Chondrocyte (in vitro differentiated cells): Measurements from ENCODE around the gene TBL3. TPM values are rescaled to one million over a fixed set of nuclear protein-coding genes. Genes with fewer than 3 reads are reported as not detected.
A peak's percentile ranks its signal among the peaks of the same experiment; 100 is the strongest.

ENCODE experiments used
- DNase-seq: peaks from one replicate; pipeline ENCODE4 v3.0.0; 2021; ENCODE audit warnings: mixed read lengths, low spot score
- H3K27ac Mint-ChIP-seq: one replicate; pipeline ENCODE4 v1.8.0; 2021; ENCODE audit warnings: mild to moderate bottlenecking, moderate library complexity, mixed read lengths; ENCODE audit not compliant: unreplicated experiment
- H3K27me3 Mint-ChIP-seq: 2 replicates; pipeline ENCODE4 v1.8.0; 2021; ENCODE audit warnings: low read depth, mixed read lengths
- H3K36me3 Mint-ChIP-seq: 2 replicates; pipeline ENCODE4 v1.8.0; 2021; ENCODE audit warnings: low read depth, mixed read lengths
- H3K4me1 Mint-ChIP-seq: 2 replicates; pipeline ENCODE4 v1.8.0; 2021; ENCODE audit warnings: low read depth, mild to moderate bottlenecking, mixed read lengths
- H3K4me3 Mint-ChIP-seq: one replicate; pipeline ENCODE4 v1.8.0; 2021; ENCODE audit warnings: mild to moderate bottlenecking, moderate library complexity, mixed read lengths; ENCODE audit not compliant: unreplicated experiment
- H3K9me3 Mint-ChIP-seq: 2 replicates; pipeline ENCODE4 v1.8.0; 2021; ENCODE audit warnings: low read depth, mixed read lengths
- total RNA-seq: library from RNA; stranded (reverse); gene quantifications from 3 replicates; pipeline ENCODE4 v1.2.1, GENCODE V29; 2021
- TF ChIP-seq, protein P1 (sequence below): fragments of 200-600 bp; sonication (generic); IDR thresholded peaks from 2 replicates; pipeline ENCODE4 v1.5.0; 2021; ENCODE audit warnings: antibody characterized with exemption, mild to moderate bottlenecking, moderate library complexity

The TBL3 gene
- total RNA-seq, 1 donor from 2014 or later: 21.6 TPM

DNA sequence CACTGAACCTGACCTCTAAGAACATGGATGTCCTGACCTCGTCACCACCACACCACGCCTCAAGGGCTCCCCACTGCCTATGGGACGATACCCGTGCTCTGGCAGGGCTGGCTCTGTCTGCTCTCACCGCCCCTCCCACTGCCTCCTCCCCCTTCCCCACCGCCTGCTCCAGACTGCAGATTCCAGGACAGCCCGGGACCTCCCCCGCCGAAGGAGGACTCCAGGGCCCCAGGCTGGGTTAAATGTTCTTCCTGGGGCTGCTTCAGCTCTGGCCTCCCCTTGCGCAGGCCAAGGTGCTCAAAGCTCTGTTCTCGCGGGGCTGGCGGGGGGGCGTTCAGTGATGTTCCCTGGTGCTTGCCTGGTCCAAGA is 50.9 kb downstream of the TBL3 start:
- Mint-ChIP-seq H3K4me3 (peak overlapping the region; percentile 71), H3K27ac (peak overlapping the region; percentile 41), H3K4me1 (peaks cover 25% of the 10 kb centered on the region), H3K36me3 (no peaks in the 10 kb centered on the region), H3K9me3 (no peaks in the 10 kb centered on the region), H3K27me3 (peaks cover 13% of the 10 kb centered on the region)
- TF ChIP-seq, protein P1, sequence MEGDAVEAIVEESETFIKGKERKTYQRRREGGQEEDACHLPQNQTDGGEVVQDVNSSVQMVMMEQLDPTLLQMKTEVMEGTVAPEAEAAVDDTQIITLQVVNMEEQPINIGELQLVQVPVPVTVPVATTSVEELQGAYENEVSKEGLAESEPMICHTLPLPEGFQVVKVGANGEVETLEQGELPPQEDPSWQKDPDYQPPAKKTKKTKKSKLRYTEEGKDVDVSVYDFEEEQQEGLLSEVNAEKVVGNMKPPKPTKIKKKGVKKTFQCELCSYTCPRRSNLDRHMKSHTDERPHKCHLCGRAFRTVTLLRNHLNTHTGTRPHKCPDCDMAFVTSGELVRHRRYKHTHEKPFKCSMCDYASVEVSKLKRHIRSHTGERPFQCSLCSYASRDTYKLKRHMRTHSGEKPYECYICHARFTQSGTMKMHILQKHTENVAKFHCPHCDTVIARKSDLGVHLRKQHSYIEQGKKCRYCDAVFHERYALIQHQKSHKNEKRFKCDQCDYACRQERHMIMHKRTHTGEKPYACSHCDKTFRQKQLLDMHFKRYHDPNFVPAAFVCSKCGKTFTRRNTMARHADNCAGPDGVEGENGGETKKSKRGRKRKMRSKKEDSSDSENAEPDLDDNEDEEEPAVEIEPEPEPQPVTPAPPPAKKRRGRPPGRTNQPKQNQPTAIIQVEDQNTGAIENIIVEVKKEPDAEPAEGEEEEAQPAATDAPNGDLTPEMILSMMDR: no peak
- DNase-seq: no peak

DNA sequence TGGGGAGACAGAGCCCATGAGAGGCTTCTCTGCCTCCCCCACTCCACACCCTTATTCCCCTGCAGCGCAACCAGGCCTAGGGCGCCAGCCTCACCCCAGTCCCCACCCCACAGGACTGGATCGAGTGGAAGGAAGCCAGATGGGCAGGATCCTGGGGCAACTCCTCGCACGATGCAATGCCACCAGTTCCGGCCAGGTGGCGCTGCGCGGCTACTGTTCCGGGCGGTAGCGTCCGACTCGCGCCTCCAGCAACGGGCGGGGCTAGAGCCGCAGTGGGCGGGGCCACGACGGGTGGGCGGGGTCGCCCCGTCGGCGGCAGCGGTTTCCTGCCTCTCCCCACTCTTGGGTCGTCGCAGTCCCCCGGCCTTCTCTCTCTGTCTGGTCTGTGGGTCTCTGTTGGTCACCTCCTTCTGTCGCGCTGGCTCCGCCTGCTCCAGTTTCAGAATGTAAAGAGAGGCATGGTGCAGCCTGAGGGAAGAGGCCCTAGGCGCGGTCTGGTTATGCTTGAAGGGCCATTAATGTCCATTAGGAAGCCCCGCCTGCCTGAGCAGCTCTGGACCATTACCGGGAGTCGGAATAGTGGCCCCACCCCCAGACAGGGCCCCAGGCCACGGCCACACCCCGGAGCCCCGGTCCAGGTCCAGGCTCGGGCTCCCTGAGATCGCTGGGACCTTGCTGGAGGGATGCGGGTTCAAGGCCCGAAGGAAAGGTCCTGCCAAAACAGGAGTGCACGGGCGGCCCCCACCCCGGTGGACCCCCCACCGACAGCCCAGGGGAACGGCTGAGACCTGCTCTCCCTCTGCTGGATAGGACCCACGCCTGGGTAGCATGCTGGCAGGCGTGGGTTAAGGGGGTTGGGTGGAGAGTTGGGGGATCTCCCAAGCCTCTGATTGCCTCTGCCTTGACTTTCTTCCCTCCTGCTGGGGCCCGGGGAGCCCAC is 51.5 kb downstream of the TBL3 start:
- Mint-ChIP-seq H3K27ac (peak overlapping the region; percentile 45), H3K4me3 (peak overlapping the region; percentile 71), H3K9me3 (no peaks in the 10 kb centered on the region), H3K4me1 (peaks cover 31% of the 10 kb centered on the region), H3K36me3 (no peaks in the 10 kb centered on the region), H3K27me3 (peaks cover 13% of the 10 kb centered on the region)
- DNase-seq: no peak
- TF ChIP-seq, protein P1: peak; percentile 98

- Mint-ChIP-seq H3K27me3 (peaks cover 10% of the 10 kb centered on the region), H3K4me1 (peaks cover 37% of the 10 kb centered on the region), H3K27ac (peak overlapping the region; percentile 17), H3K36me3 (no peaks in the 10 kb centered on the region), H3K9me3 (no peaks in the 10 kb centered on the region), H3K4me3 (no peak overlapping the region)
- no peak for DNase-seq
- TF ChIP-seq, protein P1: no peak
These were observed 52.2 kb downstream of the TBL3 start for GRCh38 chr16:2024032-2024420.

GRCh38 chr16:2025251-2025650 is 53.4 kb downstream of the TBL3 start:
- TF ChIP-seq, protein P1: no peak
- Mint-ChIP-seq H3K4me3 (no peak overlapping the region), H3K27ac (no peak overlapping the region), H3K4me1 (peaks cover 37% of the 10 kb centered on the region), H3K27me3 (peaks cover 9% of the 10 kb centered on the region), H3K36me3 (no peaks in the 10 kb centered on the region), H3K9me3 (no peaks in the 10 kb centered on the region)
- DNase-seq: no peak

DNA sequence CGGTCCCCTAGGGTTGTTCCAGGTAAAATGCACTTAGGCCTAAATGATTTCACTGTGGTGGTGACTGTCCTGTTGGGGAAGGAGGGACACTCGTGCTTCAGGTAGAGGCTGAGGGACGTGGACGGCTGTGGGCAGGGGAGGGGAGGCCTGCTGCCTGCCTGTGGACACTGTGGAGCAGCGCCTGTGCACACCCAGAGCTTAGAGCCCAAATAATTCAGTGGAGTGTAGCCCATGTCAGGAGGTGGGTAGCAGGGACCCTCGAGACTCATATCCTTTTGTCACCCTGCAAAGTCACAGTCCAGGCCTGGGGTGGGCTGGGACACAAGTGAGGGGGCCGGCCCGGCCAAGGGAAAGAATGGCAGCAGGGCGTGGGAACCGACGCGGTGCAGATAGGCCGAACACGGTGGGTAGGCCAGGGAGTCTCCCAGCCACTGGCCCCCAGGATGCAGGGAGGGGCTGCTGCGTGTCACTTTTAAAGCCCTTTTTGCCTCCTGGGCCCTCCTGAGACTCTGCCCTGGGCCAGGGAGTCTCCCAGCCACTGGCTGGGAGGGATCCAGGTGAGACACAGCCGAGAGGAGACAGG is 54.1 kb downstream of the TBL3 start:
- H3K27me3 Mint-ChIP-seq: peaks cover 4% of the 10 kb centered on the region

More for the DNA sequence above, 54.1 kb downstream of the TBL3 start:
- Mint-ChIP-seq H3K27ac (no peak overlapping the region), H3K4me3 (peak overlapping the region; percentile 28), H3K36me3 (no peaks in the 10 kb centered on the region), H3K4me1 (peaks cover 38% of the 10 kb centered on the region), H3K9me3 (no peaks in the 10 kb centered on the region)
- TF ChIP-seq, protein P1: no peak
- no peak for DNase-seq
